CD8-positive, alpha-beta memory T cell (primary cell): ENCODE data around the gene C19orf67. TPM values are rescaled to one million over a fixed set of nuclear protein-coding genes. Genes with fewer than 3 reads are reported as not detected.
A peak's percentile ranks its signal among the peaks of the same experiment; 100 is the strongest.

Experiments
- CTCF ChIA-PET: fragments of 350-600 bp; sonication (Branson Sonifier 250); formaldehyde crosslinking; loops from one replicate; lab custom pipeline; 2021; ENCODE audit warnings: antibody characterized with exemption; lab: Charles Lee
- POLR2A ChIA-PET: fragments of 350-600 bp; sonication (Branson Sonifier 250); formaldehyde crosslinking; loops from one replicate; lab custom pipeline; 2021; ENCODE audit warnings: antibody characterized with exemption; lab: Charles Lee
- DNase-seq, 5 donors: peaks; one replicate each; pipeline versions ENCODE4 v3.0.0 to v3.0.0-alpha.2; 2020 to 2022; ENCODE audit warnings: mixed read lengths in 1 of 5
- H3K27ac ChIP-seq: one replicate; pipeline ENCODE4 v1.7.0; 2013; ENCODE audit warnings: low read depth, mild to moderate bottlenecking, low read length, moderate library complexity
- H3K27me3 ChIP-seq: 2 replicates; pipeline ENCODE4 v1.7.0; 2013; ENCODE audit warnings: low read length, mild to moderate bottlenecking; ENCODE audit not compliant: insufficient read depth, poor library complexity, severe bottlenecking
- H3K36me3 ChIP-seq: 2 replicates; pipeline ENCODE4 v1.7.0; 2013; ENCODE audit warnings: mild to moderate bottlenecking, low read length, moderate library complexity; ENCODE audit not compliant: insufficient read depth
- H3K4me1 ChIP-seq: 2 replicates; pipeline ENCODE4 v1.7.0; 2013; ENCODE audit warnings: mild to moderate bottlenecking, low read length, moderate library complexity; ENCODE audit not compliant: insufficient read depth
- H3K4me3 ChIP-seq: 2 replicates; pipeline ENCODE4 v1.7.0; 2013; ENCODE audit warnings: mild to moderate bottlenecking, low read length
- H3K9me3 ChIP-seq: 2 replicates; pipeline ENCODE4 v1.7.0; 2013; ENCODE audit warnings: mild to moderate bottlenecking, low read length
- H3K27ac Mint-ChIP-seq, 8 donors: one replicate each; pipeline ENCODE4 v1.8.0; 2020 to 2021; ENCODE audit warnings: mixed read lengths in 8 of 8, mild to moderate bottlenecking in 6 of 8, inconsistent platforms in 3 of 8, moderate library complexity in 3 of 8
- H3K27me3 Mint-ChIP-seq, 2 donors: one replicate each; pipeline ENCODE4 v1.8.0; 2020 to 2021; ENCODE audit warnings: mixed read lengths in 2 of 2, mild to moderate bottlenecking in 1 of 2, moderate library complexity in 1 of 2
- H3K36me3 Mint-ChIP-seq, 3 donors: one replicate each; pipeline ENCODE4 v1.8.0; 2020 to 2021; ENCODE audit warnings: mixed read lengths in 3 of 3, inconsistent platforms in 1 of 3, mild to moderate bottlenecking in 1 of 3
- H3K4me1 Mint-ChIP-seq, 3 donors: one replicate each; pipeline ENCODE4 v1.8.0; 2020 to 2021; ENCODE audit warnings: mixed read lengths in 3 of 3, inconsistent platforms in 1 of 3, mild to moderate bottlenecking in 1 of 3
- H3K4me3 Mint-ChIP-seq, 7 donors: one replicate each; pipeline ENCODE4 v1.8.0; 2020 to 2021; ENCODE audit warnings: mixed read lengths in 7 of 7, mild to moderate bottlenecking in 6 of 7, moderate library complexity in 4 of 7, inconsistent platforms in 2 of 7
- H3K9me3 Mint-ChIP-seq, 5 donors: one replicate each; pipeline ENCODE4 v1.8.0; 2020 to 2022; ENCODE audit warnings: mixed read lengths in 5 of 5, mild to moderate bottlenecking in 3 of 5, moderate library complexity in 2 of 5, inconsistent platforms in 1 of 5
- polyA plus RNA-seq: library from polyadenylated mRNA; unstranded; fragments of 300-500 nt; fragmentation: Illumina TruSeq; gene quantifications from one replicate; pipeline ENCODE4 v1.2.3, GENCODE V29; 2021
- total RNA-seq, 2 experiments: library from RNA; stranded (reverse); gene quantifications; one replicate each; pipeline ENCODE4 v1.2.3, GENCODE V29; 2021

C19orf67 gene
- total RNA-seq (under 1 TPM in 1 of 2 experiments, not detected in 1; 0.42 TPM), polyA plus RNA-seq (not detected)

DNA sequence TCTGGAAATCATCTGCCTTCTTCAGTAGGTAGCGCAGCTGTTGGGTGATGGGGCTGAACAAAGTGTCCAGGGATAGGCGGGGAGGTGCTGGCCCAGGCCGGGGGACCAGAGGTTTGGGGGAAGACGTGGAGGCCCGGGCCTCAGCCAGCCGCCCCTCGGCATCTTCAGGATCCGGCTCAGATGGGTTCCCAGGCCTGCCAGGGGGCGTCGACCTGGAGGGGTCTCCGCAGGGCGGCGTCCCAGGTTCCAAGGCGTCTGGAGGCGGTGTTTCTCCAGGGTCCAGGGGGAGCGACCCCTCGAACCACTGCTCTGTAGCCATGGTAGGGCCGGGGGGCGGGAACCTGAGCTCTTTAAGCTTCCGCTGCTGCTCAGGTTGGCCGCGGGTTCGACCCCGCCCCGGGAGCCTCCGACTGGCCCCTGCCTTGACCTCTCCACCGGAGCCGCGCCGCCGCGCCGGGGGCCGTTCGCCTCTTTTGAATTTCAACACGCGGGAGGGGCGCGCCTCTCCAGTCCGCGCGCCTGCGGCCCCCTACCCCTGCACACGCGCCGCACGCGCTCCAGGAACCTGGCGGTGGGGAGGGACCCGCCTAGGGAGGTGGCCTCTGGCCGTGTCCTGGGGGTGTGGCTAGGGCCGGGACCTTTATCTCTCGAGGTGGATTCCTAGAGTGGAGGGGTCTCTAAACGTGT, at the start of gene C19orf67:
C19orf67 (minus strand) TSS at position 475 of the 687 bp plus-strand sequence; CDS start at position 319, 156 bp downstream.
- no peaks in the 10 kb centered on the region for H3K27me3 ChIP-seq
- POLR2A ChIA-PET = no interaction called here
- Mint-ChIP-seq H3K27ac (peak within 1 kb of the TSS in 3 of 8 donors; percentile 23 to 66 (median 63)), H3K9me3 (no peaks in the 10 kb centered on the region), H3K27me3 (peaks cover 0 to 1% of the 10 kb centered on the region in 2 donors), H3K4me1 (peaks cover 15 to 33% (median 22%) of the 10 kb centered on the region in 3 donors), H3K4me3 (peak within 1 kb of the TSS in 2 of 7 donors; percentile 3 to 76), H3K36me3 (peaks cover 0 to 25% (median 5%) of the 10 kb centered on the region in 3 donors)
- no peak within 1 kb of the TSS for H3K27ac ChIP-seq
- H3K4me3 ChIP-seq = no peak within 1 kb of the TSS
- peaks cover 23% of the 10 kb centered on the region for H3K4me1 ChIP-seq
- no peaks in the 10 kb centered on the region for H3K36me3 ChIP-seq
- H3K9me3 ChIP-seq = no peaks in the 10 kb centered on the region
- CTCF ChIA-PET = interaction anchor here (1.0 to 6.6 kb wide), 3 partner anchors 13 to 51 kb away, joined by 3 to 38 read pairs (median 4); partner anchors contain the start of genes ASF1B and MISP3
- no peak for DNase-seq

DNA sequence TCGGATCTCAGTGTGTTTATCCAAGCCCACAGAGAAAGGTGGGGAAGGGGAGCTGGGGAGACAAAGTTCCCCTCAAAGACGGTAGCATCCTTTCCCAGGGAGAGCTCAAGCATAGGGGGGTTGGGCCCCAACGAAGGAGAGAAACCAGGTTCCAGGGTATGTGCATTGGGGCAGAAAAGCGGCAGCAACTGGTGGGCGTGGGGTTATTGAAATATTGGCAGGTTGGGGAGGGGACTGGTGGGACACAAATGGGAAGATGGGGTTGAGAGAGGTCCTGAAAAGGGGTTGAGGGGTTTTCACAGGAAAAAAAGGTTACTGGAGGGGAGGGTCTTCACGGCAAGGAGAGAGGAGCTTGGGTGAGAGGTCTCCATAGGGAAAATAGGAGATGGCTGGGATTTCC, 49.8 kb upstream of the C19orf67 start:
- Mint-ChIP-seq H3K4me1 (peaks cover 16 to 32% (median 26%) of the 10 kb centered on the region in 3 donors), H3K36me3 (peaks cover 0 to 7% (median 3%) of the 10 kb centered on the region in 3 donors), H3K27ac (peak overlapping the region in 5 of 8 donors; percentile 25 to 83 (median 68)), H3K27me3 (no peaks in the 10 kb centered on the region), H3K9me3 (no peaks in the 10 kb centered on the region), H3K4me3 (peak overlapping the region; percentile 53 to 93 (median 77))
- H3K27me3 ChIP-seq = no peaks in the 10 kb centered on the region
- H3K9me3 ChIP-seq = no peaks in the 10 kb centered on the region
- no peaks in the 10 kb centered on the region for H3K36me3 ChIP-seq
- ChIA-PET POLR2A (interaction anchor here (0.7 kb wide), 1 partner anchor 290 kb away, joined by 16 read pairs; no protein-coding TSS in a partner anchor), CTCF (interaction anchor here (1.0 to 3.8 kb wide), 7 partner anchors 13 to 332 kb away, joined by 3 to 61 read pairs (median 12); partner anchors contain the start of gene MISP3)
- peak overlapping the region; percentile 93 for H3K27ac ChIP-seq
- DNase-seq = no peak
- peaks cover 15% of the 10 kb centered on the region for H3K4me1 ChIP-seq
- peak overlapping the region; percentile 83 for H3K4me3 ChIP-seq

GRCh38 chr19:14127929-14128509, 42.4 kb upstream of the C19orf67 start:
- no peaks in the 10 kb centered on the region for H3K36me3 ChIP-seq

GRCh38 chr19:14127176-14127575, 41.6 kb upstream of the C19orf67 start:
- Histone ChIP-seq H3K4me1 (no peaks in the 10 kb centered on the region), H3K27me3 (no peaks in the 10 kb centered on the region), H3K9me3 (no peaks in the 10 kb centered on the region), H3K36me3 (no peaks in the 10 kb centered on the region), H3K4me3 (no peak overlapping the region), H3K27ac (no peak overlapping the region)
- POLR2A ChIA-PET = no interaction called here
- no peaks in the 10 kb centered on the region for H3K4me1 Mint-ChIP-seq
- CTCF ChIA-PET = interaction anchor here (1.4 to 2.5 kb wide), 2 partner anchors 10 to 12 kb away, joined by 4 to 16 read pairs; partner anchors contain the start of gene ASF1B
- no peak overlapping the region for H3K4me3 Mint-ChIP-seq
- no peaks in the 10 kb centered on the region for H3K36me3 Mint-ChIP-seq
- no peaks in the 10 kb centered on the region for H3K9me3 Mint-ChIP-seq
- peak overlapping the region in 1 of 8 donors; percentile 50 for H3K27ac Mint-ChIP-seq
- DNase-seq = no peak
- H3K27me3 Mint-ChIP-seq = no peaks in the 10 kb centered on the region

More at GRCh38 chr19:14127929-14128509, 42.4 kb upstream of the C19orf67 start:
- Histone ChIP-seq H3K4me1 (no peaks in the 10 kb centered on the region), H3K9me3 (no peaks in the 10 kb centered on the region), H3K27me3 (no peaks in the 10 kb centered on the region), H3K4me3 (no peak overlapping the region), H3K27ac (no peak overlapping the region)
- Mint-ChIP-seq H3K27me3 (no peaks in the 10 kb centered on the region), H3K4me1 (no peaks in the 10 kb centered on the region), H3K9me3 (no peaks in the 10 kb centered on the region), H3K27ac (no peak overlapping the region), H3K36me3 (no peaks in the 10 kb centered on the region), H3K4me3 (no peak overlapping the region)
- no peak for DNase-seq
- ChIA-PET POLR2A (no interaction called here), CTCF (no interaction called here)

DNA sequence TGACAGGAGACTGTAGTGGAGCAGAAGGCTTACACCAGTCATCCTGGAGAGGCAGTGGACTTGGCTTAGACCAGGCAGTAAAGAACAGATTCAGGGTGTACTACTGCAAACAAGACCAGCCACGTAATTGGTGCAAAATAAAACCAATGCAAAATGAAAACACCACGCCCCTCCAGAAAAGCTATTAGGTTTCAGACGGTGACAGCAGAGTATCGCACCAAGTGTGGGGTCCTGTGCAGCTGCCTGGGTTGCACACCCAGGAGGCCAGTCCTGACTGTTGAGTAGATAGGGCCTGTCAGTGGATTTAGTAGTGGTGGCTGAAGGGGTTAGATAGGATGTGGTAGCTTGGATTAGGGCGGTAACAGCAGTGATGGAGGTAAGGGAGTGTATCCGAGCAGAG, 37.3 kb upstream of the C19orf67 start:
- Mint-ChIP-seq H3K4me1 (peaks cover 9 to 10% (median 10%) of the 10 kb centered on the region in 3 donors), H3K9me3 (no peaks in the 10 kb centered on the region), H3K27me3 (no peaks in the 10 kb centered on the region), H3K36me3 (peaks cover 0 to 2% (median 0%) of the 10 kb centered on the region in 3 donors), H3K4me3 (no peak overlapping the region), H3K27ac (peak overlapping the region in 1 of 8 donors; percentile 66)
- ChIA-PET POLR2A (no interaction called here), CTCF (interaction anchor here (0.7 to 2.1 kb wide), 2 partner anchors 14 to 169 kb away, joined by 3 to 8 read pairs; partner anchors contain the start of gene ASF1B)
- Histone ChIP-seq H3K9me3 (no peaks in the 10 kb centered on the region), H3K4me1 (peaks cover 10% of the 10 kb centered on the region), H3K27me3 (no peaks in the 10 kb centered on the region), H3K4me3 (no peak overlapping the region), H3K36me3 (no peaks in the 10 kb centered on the region), H3K27ac (no peak overlapping the region)
- no peak for DNase-seq

GRCh38 chr19:14120497-14120780, 34.9 kb upstream of the C19orf67 start:
- no peaks in the 10 kb centered on the region for H3K36me3 ChIP-seq
- H3K4me1 ChIP-seq = peaks cover 23% of the 10 kb centered on the region
- H3K4me1 Mint-ChIP-seq = peaks cover 25 to 30% (median 26%) of the 10 kb centered on the region in 3 donors
- no peak overlapping the region for H3K4me3 ChIP-seq
- H3K27me3 Mint-ChIP-seq = peaks cover 0 to 2% of the 10 kb centered on the region in 2 donors
- H3K27me3 ChIP-seq = no peaks in the 10 kb centered on the region
- no peak overlapping the region for H3K4me3 Mint-ChIP-seq
- H3K9me3 ChIP-seq = no peaks in the 10 kb centered on the region
- H3K27ac ChIP-seq = no peak overlapping the region
- H3K27ac Mint-ChIP-seq = peak overlapping the region in 1 of 8 donors; percentile 70
- CTCF ChIA-PET = no interaction called here
- no peaks in the 10 kb centered on the region for H3K9me3 Mint-ChIP-seq
- H3K36me3 Mint-ChIP-seq = peaks cover 0 to 6% (median 0%) of the 10 kb centered on the region in 3 donors
- POLR2A ChIA-PET = interaction anchor here (1.7 kb wide), 1 partner anchor 16 kb away, joined by 4 read pairs; the partner anchor contains the start of gene ASF1B
- no peak for DNase-seq

- Mint-ChIP-seq H3K4me3 (peak overlapping the region in 4 of 7 donors; percentile 31 to 91 (median 82)), H3K9me3 (no peaks in the 10 kb centered on the region), H3K4me1 (peaks cover 26 to 35% (median 32%) of the 10 kb centered on the region in 3 donors), H3K36me3 (peaks cover 0 to 6% (median 0%) of the 10 kb centered on the region in 3 donors), H3K27me3 (peaks cover 0 to 2% of the 10 kb centered on the region in 2 donors), H3K27ac (peak overlapping the region in 5 of 8 donors; percentile 19 to 100 (median 55))
- ChIA-PET POLR2A (interaction anchor here (1.7 kb wide), 1 partner anchor 17 kb away, joined by 4 read pairs; the partner anchor contains the start of gene ASF1B), CTCF (interaction anchor here (1.0 to 1.3 kb wide), 2 partner anchors 17 to 44 kb away, joined by 3 read pairs; partner anchors contain the start of gene ASF1B)
- Histone ChIP-seq H3K36me3 (no peaks in the 10 kb centered on the region), H3K27me3 (no peaks in the 10 kb centered on the region), H3K4me1 (peaks cover 25% of the 10 kb centered on the region), H3K4me3 (no peak overlapping the region), H3K9me3 (no peaks in the 10 kb centered on the region), H3K27ac (no peak overlapping the region)
- DNase-seq = no peak
Measured at GRCh38 chr19:14119644-14120496, 34.3 kb upstream of the C19orf67 start.
